GM21786 (cell line): ENCODE measurements around the gene RCBTB2.
"Not testable (repeated sequence)": the region's sequence is repeated elsewhere in the genome, so short reads cannot be mapped to it uniquely, and the experiment has no call there.

Experiments
- ATAC-seq: cut with Tn5 transposase; IDR thresholded peaks from one replicate; pipeline ENCODE4 v1.9.1; 2021; ENCODE audit not compliant: unreplicated experiment

RCBTB2 gene

DNA sequence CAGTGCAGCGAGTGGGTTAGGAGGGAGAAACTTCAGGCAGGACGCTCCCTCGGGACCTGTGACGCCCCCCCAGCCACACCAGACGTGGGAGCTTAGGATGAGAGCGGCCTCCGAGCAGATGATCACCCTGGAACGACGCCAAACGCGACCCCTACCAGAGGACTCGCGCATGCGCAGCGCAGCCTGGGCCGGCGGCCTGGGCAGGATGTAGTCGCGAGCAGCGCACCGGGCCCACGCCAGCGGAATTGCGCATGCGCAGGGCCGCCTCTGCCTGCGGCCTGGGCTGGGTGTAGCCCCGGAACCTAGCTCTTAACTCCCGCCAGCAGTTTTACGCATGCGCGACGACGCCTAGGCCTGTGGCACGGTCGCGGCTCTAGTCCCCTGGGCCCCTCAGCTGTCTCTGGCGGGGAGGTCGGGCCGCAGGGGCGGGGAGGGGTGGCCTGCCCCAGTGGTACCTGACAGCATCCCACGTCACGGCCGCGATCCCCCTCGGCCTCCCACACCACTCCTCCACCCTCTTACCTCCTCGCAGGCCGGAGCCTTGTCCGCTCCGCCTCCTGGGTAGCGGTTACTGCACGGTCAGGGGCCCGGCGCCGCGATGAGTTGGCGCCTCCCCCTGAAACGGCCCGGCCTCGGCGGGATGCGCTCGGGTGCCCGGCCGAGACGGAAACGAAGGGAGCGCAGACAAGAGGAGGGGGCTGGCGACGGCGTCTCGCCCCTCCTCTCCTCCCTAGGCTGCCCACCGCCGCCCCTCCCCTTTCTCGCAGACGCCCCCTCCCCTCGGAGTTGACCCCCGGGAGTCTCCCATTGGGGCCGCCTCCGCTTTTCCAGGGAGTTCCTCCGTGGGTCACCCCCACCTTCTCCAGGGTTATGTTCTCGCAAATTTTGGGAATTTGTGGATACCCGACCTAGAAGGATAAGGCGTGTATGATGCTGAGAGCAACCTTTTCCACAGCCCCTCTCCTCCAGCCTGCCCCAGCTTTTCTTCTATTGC lies at the start of gene RCBTB2:
RCBTB2 (minus strand) TSS at position 575 of the 994 bp plus-strand sequence. CDS start 11,141 bp downstream, outside the sequence.
- peak; percentile 81 for ATAC-seq

DNA sequence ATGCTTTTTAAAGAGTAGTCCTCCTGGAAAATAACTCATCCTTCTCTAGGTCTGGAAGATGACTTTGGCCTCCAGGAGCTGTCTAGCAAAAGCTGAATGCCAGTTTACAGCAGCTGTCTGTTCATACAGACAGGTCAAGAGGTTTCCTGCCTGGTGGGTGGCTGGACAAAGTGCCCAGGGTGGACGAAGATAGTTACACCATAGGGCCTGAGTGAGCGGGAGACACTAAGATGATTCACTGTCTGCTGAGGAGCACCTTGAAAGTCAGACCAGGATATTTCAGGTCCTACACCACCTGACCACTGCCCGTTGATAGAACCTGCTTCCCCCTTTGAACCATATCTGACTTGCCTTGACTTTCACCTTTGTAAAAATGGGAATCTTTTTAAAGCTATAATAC lies 49.2 kb upstream of the RCBTB2 start:
- no peak for ATAC-seq

DNA sequence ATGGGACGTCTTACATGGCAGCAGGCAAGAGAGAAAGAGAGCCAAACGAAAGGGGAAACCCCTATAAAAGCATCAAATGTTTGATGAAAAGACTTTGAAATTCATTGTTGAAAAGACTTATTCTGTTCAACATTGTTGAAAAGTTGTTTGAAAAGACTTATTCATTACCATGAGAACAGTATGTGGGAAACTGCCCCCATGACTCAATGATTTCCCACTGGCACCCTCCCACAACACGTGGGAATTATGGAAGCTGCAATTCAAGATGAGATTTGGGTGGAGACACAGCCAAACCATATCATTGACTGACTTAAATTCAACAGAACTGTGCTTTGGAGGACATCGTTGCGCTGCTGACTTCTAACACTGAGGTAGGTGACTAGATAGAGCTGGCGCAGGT lies 48.0 kb upstream of the RCBTB2 start:
- ATAC-seq = no peak

GRCh38 chr13:48580185-48580803 lies 47.4 kb upstream of the RCBTB2 start:
- ATAC-seq = no peak

DNA sequence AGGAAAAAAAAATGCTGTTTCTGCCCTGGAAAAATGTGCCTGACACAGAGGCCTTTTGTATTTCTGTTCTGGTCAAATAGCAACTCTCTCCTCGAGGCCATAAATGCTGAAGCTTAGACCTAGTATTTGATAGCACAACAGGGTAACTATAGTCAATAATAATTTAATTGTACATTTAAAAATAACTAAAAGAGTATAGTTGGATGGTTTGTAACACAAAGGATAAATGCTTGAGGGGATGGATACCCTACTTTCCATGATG lies 47.0 kb upstream of the RCBTB2 start:
- ATAC-seq = not testable (repeated sequence)

GRCh38 chr13:48579165-48579918 lies 46.5 kb upstream of the RCBTB2 start:
- peak; percentile 83 for ATAC-seq

DNA sequence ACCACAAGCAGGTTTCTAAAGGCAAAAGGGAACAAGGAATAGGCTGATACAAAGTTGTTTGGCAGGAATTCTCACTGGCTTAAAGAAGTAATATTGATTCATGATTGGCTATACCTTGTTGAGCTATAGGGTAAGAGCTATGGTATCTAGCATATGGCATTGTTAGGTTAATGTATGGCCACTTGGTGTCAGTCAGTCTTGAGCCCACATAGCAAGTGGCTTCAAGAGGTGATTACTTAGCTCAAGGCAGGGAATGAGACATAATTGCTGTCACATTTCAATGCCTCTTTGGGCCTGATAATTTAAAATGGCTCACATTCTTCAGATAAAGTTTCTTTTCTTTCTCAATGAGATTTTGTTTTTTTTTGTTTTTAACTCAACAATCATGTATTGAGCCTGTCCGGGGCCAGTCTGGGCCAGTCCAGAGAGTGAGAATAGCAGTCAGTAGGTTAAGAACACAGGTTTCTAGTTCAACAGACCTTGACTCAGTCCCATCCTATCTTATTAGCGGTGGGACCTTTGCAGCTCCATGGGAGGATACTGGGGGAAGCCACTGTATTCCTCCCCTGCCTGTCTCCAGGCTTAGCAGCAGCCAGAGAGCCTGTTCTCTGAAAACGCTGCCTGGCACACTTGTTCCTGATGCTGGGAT lies 45.8 kb upstream of the RCBTB2 start:
- ATAC-seq = peak; percentile 54

DNA sequence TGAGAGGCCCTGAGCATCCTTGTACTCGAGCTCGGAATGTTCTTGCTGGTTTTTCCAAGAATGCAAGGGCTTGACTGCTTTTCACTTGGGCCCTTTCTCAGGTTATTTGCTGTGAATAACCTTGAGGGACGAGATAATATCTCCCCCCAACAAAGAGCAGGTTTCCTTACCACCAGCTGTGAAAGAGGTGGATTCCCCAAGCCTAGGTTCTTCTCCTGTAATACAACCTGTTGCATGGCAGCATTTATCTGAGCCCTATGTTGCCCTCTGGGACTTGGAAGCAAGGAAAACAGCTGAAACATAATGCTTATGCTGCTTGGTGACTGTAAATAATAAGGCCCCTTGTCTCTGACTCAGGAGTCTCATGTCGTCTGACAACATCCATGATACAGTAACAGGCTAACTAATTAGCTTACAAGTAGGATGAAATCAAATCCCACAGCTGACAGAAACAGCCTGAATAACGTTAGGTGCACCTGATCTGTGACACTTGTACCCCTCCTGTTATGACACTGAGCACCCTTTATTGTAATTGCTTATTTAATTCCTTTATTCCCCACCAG lies 43.6 kb upstream of the RCBTB2 start:
- no peak for ATAC-seq

DNA sequence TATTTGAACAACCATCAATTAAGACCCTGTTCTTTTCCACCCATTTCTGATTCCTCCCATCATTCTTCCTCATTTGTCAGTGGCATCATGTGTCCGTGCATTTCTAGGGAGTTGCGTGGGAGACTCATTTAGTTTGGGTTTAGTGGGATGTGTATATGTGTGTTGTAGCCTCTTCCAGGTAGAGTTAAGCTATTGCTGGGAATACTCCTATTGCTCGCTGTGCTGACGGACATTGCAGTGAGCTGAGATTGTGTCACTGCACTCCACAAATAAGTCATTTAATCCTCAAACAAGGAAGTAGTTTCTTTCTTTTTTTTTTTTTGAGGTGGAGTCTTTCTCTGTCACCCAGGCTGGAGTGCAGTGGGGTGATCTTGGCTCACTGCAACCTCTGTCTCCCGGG lies 42.2 kb upstream of the RCBTB2 start:
- ATAC-seq = no peak

- no peak for ATAC-seq
Observed at GRCh38 chr13:48574041-48574796, 41.3 kb upstream of the RCBTB2 start.

GRCh38 chr13:48573213-48574007 lies 40.5 kb upstream of the RCBTB2 start:
- no peak for ATAC-seq

GRCh38 chr13:48571126-48571913 lies 38.4 kb upstream of the RCBTB2 start:
- ATAC-seq = no peak

DNA sequence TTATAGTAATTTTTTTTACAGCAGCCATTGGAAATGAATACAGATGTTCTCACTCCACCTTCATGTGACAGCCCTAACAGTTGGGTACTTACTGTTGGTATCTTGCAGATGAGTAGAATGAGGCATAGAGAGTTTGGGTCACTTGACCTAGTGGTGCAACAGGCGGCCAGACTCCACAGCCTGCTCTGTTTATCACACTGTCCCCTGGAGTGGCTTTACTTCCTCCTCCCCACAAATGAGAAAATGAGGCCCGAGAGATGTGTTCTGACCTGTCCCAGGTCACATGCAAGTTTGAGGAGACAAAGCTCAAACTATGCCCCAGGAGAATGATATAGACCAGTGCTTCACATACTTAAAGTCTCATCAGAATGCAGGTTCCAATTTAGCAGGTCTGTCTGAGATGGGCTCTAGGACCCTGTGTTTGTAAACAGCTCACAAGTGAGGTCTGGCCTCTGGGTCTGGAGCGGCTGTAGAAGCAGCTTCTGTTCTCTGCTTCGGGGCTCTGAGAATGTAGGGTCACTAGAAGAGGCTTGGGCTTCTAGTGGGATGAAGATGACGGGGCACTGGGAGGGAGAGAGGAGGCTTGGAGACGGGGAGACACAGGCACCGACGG lies 37.4 kb upstream of the RCBTB2 start:
- ATAC-seq = peak; percentile 44

DNA sequence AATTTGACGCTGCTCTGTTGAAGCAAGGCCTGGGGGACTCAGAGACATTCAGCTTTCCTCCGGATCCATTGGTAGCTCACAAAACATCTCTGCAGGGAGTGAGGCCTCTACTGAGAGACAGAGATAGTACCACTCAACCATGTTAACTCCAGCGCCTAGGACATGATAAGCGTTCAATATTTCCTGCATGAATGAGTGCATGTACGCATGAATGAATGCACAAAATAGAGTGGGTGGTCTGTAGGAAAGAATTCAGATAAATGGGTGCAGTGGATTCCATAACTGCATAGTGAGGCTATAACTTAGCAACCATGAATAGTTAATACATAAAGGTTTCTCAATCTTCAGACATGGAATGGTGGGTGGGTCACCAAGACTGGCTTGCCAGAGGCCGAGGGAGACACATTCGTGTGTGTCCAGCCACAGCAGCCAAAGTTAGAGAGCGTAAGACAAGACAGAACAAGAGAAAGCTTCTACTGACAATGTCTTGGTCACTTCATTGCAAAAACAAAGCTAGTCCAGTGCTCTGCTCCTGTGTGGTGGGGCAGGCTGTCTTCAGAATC lies 36.3 kb upstream of the RCBTB2 start:
- ATAC-seq = no peak

- ATAC-seq = no peak
Observed at GRCh38 chr13:48568370-48569103, 35.7 kb upstream of the RCBTB2 start.

- ATAC-seq = no peak
Observed at GRCh38 chr13:48567515-48568369, 34.9 kb upstream of the RCBTB2 start.
